KMS-11 (cell line): ENCODE measurements around the gene MTRF1.

Experiments
- H2AFZ ChIP-seq: fragments of 200-600 bp; sonication (generic); 2 replicates; pipeline ENCODE4 v1.6.1; 2016; ENCODE audit warnings: antibody characterized with exemption, mixed run types, low read depth
- H3K27ac ChIP-seq: fragments of 200-600 bp; sonication (generic); 2 replicates; pipeline ENCODE4 v1.6.1; 2016; ENCODE audit warnings: mild to moderate bottlenecking, mixed run types
- H3K27me3 ChIP-seq: fragments of 200-600 bp; sonication (generic); 2 replicates; pipeline ENCODE4 v1.6.1; 2017; ENCODE audit warnings: mild to moderate bottlenecking, low read depth, mixed run types, moderate library complexity; ENCODE audit not compliant: insufficient read depth
- H3K36me3 ChIP-seq: fragments of 200-600 bp; sonication (generic); 2 replicates; pipeline ENCODE4 v1.6.1; 2017; ENCODE audit warnings: mild to moderate bottlenecking, mixed run types; ENCODE audit not compliant: insufficient read depth
- H3K4me1 ChIP-seq: fragments of 200-600 bp; sonication (generic); 2 replicates; pipeline ENCODE4 v1.6.1; 2016; ENCODE audit warnings: mild to moderate bottlenecking, low read depth, mixed run types; ENCODE audit not compliant: poor library complexity, severe bottlenecking
- H3K4me2 ChIP-seq: fragments of 200-600 bp; sonication (generic); 2 replicates; pipeline ENCODE4 v1.7.0; 2016; ENCODE audit warnings: mild to moderate bottlenecking, mixed run types
- H3K4me3 ChIP-seq: fragments of 200-600 bp; sonication (generic); IDR thresholded peaks from 2 replicates; pipeline ENCODE4 v1.6.1; 2017; ENCODE audit warnings: low read depth, low read length, mixed read lengths; ENCODE audit not compliant: insufficient read depth
- H3K79me2 ChIP-seq: fragments of 200-600 bp; sonication (generic); 2 replicates; pipeline ENCODE4 v1.6.1; 2016; ENCODE audit warnings: low read depth, mixed run types; ENCODE audit not compliant: insufficient read depth
- H3K9ac ChIP-seq: fragments of 200-600 bp; sonication (generic); 2 replicates; pipeline ENCODE4 v1.6.1; 2016; ENCODE audit warnings: mild to moderate bottlenecking, mixed run types
- H4K20me1 ChIP-seq: fragments of 200-600 bp; sonication (generic); 2 replicates; pipeline ENCODE4 v1.6.1; 2016; ENCODE audit warnings: mild to moderate bottlenecking, mixed run types; ENCODE audit not compliant: insufficient read depth
- CTCF ChIP-seq: fragments of 200-600 bp; sonication (generic); conservative IDR thresholded peaks from 2 replicates; pipeline ENCODE4 v1.6.1; 2017; ENCODE audit warnings: low read depth, mild to moderate bottlenecking, antibody characterized with exemption, low read length, moderate library complexity, mixed read lengths

MTRF1 gene

DNA sequence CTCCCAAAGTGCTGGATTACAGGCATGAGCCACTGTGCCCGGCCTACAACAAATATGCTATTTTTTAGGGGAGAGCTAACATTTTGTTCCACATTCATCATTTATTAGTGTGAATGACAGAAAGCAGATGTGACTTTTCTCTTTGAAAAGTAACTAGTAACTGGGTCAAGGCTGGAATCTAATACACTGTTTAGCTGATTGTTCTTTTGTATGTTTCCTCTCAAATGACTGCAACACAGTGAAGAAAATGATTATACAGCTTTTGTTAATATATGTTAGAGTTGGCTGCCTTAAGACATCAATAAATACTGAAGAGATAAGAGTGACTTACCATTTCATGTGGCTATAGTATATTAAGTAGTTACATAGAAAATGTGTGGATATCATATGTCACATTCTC lies 27.0 kb downstream of the MTRF1 start:
- Histone ChIP-seq H3K4me3 (no peak overlapping the region), H3K27me3 (no peaks in the 10 kb centered on the region), H3K9ac (no peak overlapping the region), H3K4me1 (peaks cover 4% of the 10 kb centered on the region), H3K4me2 (no peak overlapping the region), H3K79me2 (no peaks in the 10 kb centered on the region), H3K36me3 (no peaks in the 10 kb centered on the region), H4K20me1 (no peaks in the 10 kb centered on the region), H2AFZ (no peak overlapping the region), H3K27ac (no peak overlapping the region)
- no peak for TF ChIP-seq CTCF

DNA sequence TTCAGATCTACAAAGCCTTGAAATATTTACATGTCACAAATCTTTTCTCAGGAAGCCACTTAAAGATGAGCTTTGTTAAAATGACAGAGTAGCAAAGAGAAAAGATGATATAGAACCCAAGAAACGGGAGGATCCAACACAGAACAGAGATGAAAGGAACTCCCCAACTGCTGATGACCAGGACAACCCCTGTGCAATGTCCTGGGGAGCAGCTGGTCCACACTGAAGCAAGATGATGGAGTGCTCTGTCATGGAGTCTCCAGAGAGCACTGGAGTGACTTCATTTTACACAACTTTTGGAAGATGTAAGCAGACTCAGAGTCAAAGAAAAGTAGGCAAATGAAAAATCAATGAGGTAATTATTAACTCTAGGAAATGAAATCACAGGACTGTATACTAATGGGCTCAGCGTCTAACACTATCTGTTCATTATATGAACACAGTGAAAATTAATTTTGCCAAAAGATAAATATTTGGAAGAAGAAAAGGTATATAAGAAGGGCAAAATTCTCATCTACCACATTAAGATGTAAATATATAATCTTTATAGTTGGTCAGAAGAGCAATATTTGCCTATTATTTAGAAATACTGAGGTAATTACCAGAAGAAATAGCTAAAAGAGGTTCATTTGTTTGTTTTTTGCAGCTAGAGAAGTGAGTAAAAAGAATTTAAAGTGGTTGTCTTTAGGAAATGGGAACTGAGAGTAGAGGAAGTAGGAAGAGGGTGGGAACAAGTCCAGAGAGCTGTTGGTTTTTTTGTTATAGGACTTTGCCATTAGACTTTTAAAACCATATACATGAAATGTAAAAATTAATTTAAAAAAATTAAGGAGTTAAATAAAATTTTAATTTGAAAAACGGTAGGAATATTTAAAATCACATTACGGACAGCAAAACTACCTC lies 30.5 kb downstream of the MTRF1 start:
- H3K27ac ChIP-seq = no peak overlapping the region
- H3K4me1 ChIP-seq = peaks cover 4% of the 10 kb centered on the region
- no peak overlapping the region for H3K4me2 ChIP-seq
- no peaks in the 10 kb centered on the region for H3K27me3 ChIP-seq
- no peak for TF ChIP-seq CTCF
- no peaks in the 10 kb centered on the region for H3K79me2 ChIP-seq
- H2AFZ ChIP-seq = no peak overlapping the region
- H3K36me3 ChIP-seq = no peaks in the 10 kb centered on the region
- H3K9ac ChIP-seq = no peak overlapping the region
- H4K20me1 ChIP-seq = no peaks in the 10 kb centered on the region
- no peak overlapping the region for H3K4me3 ChIP-seq

DNA sequence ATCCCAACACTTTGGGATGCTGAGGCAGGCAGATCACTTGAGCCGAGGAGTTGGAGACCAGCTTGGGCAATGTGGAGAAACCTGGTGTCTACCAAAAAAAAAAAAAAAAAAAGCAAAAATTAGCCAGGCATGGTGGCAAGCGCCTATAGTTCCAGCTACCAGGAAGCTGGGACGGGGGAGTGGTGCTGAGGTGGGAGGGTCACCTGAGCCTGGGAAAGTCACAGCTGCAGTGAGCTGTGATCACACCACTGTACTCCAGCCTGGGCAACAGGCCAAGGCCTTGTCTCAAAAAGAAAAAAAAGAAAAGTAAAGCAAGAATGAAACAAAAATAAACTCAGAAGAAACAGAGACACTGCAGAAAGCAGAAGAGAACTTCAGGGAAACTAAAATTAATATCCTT lies 31.6 kb downstream of the MTRF1 start:
- no peaks in the 10 kb centered on the region for H3K36me3 ChIP-seq
- H3K27ac ChIP-seq = no peak overlapping the region

DNA sequence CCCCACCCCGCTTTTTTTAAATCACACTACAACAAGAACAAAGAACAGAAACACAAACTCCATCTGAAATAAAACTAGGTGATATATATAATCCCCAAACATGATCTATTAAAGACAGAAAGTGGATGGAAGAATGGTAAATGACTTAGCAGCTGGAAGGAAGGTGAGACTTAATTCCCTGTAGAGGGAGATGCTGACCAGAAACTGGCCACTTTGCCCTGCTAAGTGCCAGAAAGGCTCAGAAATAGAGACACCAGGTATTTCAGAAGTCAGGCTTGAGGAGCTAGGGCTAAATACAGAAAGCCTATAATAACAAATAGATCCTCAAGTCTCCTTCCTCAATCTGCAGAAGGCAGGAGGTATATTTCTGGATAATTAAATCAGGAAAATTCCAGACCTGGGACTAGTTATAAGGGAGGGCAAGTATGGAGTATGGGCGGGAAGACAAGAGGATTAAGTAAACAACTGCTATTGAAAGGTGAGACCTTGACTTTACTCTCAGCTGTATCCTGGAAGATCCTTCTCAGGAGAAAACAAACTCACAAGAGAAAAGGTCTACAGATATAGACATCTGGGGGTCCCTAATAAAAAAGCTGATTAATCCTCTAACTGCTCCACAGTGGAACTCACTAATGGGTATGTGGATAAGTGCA lies 32.2 kb downstream of the MTRF1 start:
- no peak for TF ChIP-seq CTCF
- H3K27ac ChIP-seq = no peak overlapping the region
- H3K36me3 ChIP-seq = no peaks in the 10 kb centered on the region
- no peaks in the 10 kb centered on the region for H3K27me3 ChIP-seq
- no peak overlapping the region for H3K4me2 ChIP-seq
- H3K79me2 ChIP-seq = no peaks in the 10 kb centered on the region
- H3K4me3 ChIP-seq = no peak overlapping the region
- no peaks in the 10 kb centered on the region for H4K20me1 ChIP-seq
- H3K4me1 ChIP-seq = peaks cover 4% of the 10 kb centered on the region
- H2AFZ ChIP-seq = no peak overlapping the region
- H3K9ac ChIP-seq = no peak overlapping the region

More for the DNA sequence above, 31.6 kb downstream of the MTRF1 start:
- Histone ChIP-seq H3K9ac (no peak overlapping the region), H3K27me3 (no peaks in the 10 kb centered on the region), H4K20me1 (no peaks in the 10 kb centered on the region), H3K4me3 (no peak overlapping the region), H3K4me2 (no peak overlapping the region), H3K4me1 (peaks cover 4% of the 10 kb centered on the region), H3K79me2 (no peaks in the 10 kb centered on the region), H2AFZ (no peak overlapping the region)
- no peak for TF ChIP-seq CTCF
